Amniotic stem cell (primary cell): ENCODE measurements around the gene SORCS3.

Experiments used
- DNase-seq: peaks from one replicate; lab custom pipeline; 2025; lab: John Stamatoyannopoulos, UW

Gene SORCS3

GRCh38 chr10:104641187-104641936, at the start of gene SORCS3:
SORCS3 (plus strand) TSS chr10:104641290.
- no peak for DNase-seq

DNA sequence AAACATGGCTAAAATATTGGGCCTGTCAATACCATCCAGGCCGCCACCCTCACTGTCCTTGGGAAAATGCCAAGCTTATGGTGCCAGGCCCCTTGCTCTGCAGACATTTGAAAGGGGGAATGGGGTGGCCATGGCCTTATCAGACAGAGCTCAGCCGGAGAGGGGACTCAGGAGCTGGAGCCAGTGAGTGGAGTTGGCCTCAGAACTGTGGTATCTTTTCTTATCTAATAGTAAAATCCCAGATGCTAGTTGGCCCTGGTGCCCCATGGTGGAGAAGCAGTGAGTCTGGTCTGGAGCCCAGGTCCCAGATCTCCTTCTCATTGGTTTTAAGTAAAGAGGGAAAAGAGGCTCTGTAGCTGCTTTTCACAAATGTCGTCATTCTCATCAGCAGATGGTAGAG, 49.6 kb upstream of the SORCS3 start:
- DNase-seq: no peak

DNA sequence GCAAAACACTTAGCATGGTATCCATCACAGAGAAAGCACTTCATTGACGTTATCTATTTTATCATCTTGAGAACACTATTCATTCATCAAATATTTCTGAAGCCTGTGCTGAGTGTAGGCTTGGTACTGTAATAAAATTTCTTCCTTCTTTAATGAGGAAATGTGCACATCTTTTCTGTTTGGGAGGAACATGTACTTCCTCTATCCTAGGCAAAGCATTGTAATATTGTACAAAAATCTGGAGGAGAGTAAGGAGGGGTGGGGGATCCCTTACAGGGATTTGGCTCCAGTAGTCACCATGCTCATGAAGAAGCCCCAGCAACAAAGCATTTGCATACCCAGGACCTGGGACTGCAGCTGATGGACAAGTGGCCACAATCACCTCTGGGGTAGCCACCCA, 39.9 kb upstream of the SORCS3 start:
- DNase-seq: no peak

- DNase-seq: no peak
These were observed 32.8 kb upstream of the SORCS3 start for GRCh38 chr10:104608091-104608828.

GRCh38 chr10:104612571-104613205, 28.4 kb upstream of the SORCS3 start:
- no peak for DNase-seq

DNA sequence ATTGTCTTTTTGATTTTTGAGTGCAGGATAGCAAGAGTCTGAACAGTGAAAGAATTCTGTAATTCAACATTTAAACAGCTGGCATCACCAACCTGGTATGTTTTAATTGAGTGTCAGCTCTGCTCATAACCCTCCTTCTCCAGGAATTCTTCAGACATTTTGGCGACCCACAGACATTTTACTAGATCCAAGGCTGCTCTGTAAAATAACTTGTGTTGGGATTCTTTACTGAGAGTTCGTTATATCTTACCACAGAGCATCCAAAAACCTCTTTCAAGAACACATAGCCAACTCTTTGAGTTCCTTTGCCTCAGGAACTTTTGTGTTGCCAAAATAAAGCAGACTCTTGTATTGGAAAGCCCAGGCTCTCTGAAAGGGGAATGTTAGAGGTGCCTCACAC, 27.7 kb upstream of the SORCS3 start:
- DNase-seq: no peak

- no peak for DNase-seq
These were observed 26.8 kb upstream of the SORCS3 start for GRCh38 chr10:104614245-104614831.

GRCh38 chr10:104615136-104615535, 26.0 kb upstream of the SORCS3 start:
- DNase-seq: no peak

DNA sequence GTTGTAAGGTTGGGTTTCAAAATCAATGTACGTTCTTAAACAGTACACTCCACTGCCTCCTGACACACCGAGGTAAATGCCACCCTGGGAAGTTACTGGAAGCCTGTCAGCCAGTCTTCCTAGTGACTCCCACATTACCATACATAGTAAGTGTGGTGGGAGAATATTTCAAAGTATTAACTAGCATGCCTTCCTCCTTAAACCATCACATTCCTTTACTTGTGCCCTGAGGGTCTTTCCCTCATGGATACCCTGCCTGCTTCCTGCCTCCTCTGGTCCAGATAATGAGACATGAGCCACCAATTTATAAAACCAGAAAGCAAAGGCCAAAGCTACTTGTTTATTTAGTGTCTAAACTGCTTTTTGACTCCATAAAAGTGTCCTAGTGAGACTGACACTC, 23.3 kb upstream of the SORCS3 start:
- no peak for DNase-seq

- DNase-seq: no peak
These were observed 18.9 kb upstream of the SORCS3 start for GRCh38 chr10:104622175-104622574.

DNA sequence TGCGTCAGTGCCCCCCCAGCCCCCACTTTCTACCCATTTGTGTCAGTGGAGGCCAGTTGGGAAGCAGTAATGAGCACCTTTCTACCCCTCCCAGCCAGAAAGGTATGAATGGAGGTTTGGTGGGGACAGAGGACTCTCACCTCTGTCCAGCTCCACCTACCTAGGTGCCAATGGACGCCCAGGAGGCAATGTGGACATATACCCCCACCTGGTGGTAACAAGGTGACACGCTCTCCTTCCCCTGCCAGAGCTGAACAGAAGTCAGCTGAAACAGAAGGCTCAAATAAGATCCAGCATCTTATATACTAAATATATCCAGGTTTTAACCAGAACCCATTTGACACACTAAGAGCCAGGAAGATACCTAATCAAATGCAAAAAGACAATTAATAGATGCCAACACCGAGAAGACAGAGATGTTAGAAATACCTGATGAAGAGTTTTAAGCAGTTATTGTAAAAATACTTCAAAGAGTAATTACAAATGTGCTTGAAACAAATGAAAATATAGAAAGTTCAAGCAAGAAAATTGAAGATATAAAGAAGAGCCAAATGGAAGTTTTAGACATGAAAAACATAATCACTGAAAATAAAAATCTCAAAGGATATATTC, 18.4 kb upstream of the SORCS3 start:
- DNase-seq: no peak

DNA sequence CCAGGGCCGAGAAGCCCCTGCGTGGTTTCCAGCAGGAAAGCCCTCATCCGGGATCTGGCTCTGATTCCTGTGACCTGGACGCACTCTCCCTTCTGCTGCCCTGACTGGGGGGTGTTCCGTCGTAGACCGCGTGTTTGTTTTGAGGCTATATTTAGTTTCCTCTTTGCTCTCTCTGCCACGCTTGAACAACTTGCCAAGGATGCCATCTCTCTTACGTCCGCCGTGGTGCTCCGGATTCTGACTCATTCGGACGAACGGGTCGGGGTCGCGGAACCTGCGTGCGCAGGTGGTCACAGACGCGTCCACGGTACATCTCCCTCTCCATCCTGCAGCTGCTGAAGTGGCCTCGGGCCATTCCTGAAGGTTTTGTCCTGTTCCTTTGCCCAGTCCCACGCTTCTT, 10.4 kb upstream of the SORCS3 start:
- no peak for DNase-seq

DNA sequence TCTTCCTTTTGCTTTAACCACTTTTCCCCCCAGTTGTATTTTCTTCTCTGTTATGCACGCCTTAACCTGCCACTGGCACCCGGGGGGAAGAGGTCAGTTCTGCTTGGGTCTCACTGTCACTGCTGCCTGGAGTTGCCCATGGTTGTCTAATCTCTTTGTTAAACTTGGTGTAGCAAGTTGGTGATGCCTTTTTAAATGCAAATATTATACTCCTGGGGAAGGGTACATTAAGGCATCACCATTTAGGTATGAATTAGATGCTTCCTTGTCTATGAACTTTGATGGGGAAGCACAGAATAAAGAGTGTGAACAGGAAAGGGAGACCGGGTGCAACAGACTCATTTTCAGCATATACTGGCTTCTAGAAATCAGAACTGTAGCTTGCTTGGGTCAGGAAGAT, 9.1 kb upstream of the SORCS3 start:
- no peak for DNase-seq

- no peak for DNase-seq
These were observed 2.1 kb upstream of the SORCS3 start for GRCh38 chr10:104638861-104639589.

DNA sequence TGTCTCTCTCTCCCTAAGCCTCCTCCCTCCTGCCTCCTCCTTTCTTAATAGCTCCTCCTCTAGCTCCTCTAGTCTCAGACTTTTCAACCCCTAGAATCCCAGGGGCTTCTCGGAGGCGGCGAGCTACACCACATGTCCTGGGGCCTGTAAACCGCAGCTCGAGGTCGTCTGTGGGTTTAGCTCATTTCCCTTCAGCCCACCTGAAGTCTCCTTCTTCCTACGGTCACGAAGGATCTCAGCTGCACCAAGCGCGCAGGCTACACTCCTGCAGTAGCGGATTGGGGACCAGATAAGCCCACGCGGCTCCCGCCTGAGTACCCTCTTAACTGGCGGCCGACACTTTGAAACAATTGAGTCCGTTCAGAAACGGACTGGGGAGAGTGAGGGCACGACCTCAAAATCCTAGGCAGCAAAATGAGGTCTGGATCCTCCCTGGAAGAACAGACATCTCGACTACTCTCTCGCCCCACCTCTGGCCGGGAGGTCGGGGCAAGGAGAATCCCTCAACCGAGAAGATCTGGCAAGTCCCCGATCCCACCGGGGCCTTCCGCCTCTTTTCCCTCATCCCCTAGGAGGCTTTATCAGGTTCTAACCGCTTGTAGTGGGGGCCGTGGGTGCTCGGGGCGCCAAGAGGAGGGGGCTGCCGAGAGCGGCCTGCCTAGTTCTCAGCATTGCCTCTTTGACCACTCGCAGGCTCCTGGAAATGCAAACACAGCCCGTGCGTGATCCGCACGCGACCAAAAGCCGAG, 1.3 kb upstream of the SORCS3 start:
- DNase-seq: no peak

DNA sequence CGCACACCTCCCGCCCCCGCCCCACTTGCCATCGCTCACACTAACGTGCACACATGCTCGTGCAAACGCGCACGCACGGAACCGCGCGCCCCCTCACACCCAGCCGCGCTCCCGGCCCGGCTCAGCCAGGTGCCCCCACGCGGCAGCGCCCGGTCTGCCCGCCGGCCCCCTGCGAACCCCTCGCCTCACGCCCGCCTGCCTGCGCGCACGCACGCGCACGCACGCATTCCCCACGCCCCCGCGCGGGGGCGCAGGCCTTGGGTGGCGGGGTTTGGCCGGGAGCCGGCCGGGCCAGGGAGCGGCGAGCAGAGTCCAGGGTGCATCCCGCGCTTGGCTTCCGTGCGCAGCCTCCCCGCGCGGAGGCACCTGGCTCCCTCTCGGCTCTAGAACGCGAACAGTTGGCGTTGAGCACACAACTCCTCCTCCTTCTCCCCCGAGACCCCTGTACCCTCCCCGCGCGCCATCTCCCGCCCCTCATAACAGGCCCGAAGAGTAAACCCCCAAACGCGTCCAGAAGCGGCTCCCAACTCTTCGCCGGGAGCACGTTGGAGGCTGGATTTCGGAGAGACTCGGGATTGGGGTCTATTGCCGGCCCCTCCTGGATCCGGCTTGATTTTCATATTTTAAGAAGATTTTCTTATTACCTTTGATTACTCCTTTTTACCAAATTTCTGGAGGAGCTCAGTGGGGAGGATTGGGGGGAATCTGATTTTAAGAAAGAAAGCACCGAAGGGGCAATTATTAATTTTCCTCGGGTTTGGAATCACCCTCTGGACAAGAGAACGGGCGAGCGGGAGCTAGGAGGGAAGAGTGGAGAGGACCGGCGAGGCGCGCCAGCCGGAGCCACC, 527 bp upstream of the SORCS3 start:
- no peak for DNase-seq

GRCh38 chr10:104641937-104642657, 1.0 kb downstream of the SORCS3 start:
- no peak for DNase-seq

DNA sequence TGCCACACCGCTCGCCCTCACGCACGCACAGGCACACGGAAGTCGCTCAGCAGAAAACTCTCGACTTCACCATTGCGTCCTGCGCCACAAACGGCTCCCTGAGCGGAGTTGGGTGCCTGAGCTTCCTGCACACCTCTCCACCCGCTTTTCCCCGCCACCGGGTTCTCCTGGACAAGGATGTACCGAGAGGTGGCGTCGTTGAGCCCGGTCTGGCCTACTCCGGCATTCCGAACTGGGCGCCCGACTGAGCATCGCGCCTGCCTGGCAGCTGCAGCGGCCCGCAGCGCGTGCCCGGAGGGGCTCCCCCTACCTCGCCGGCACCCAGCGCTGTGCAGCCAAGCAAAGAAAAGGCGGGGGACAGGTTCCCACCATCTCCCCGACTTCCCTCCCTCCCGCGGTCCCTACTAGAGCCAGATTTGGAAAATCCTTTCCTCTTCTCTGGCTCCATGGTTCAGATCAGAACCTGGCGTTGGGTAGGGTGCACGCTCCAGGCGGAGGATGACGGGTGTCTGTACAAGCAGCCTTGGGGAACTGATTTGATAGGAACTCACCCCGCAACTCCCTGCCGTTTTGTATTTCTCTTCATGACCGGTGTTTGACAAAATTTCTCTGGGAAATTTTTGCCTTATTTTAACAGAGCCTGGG, 1.7 kb downstream of the SORCS3 start:
- DNase-seq: no peak

GRCh38 chr10:104643303-104643663, 2.2 kb downstream of the SORCS3 start:
- DNase-seq: no peak
